Measurements from ENCODE around the gene RNU6-9.
A peak's percentile ranks its signal among the peaks of the same experiment; 100 is the strongest.

The RNU6-9 gene

DNA sequence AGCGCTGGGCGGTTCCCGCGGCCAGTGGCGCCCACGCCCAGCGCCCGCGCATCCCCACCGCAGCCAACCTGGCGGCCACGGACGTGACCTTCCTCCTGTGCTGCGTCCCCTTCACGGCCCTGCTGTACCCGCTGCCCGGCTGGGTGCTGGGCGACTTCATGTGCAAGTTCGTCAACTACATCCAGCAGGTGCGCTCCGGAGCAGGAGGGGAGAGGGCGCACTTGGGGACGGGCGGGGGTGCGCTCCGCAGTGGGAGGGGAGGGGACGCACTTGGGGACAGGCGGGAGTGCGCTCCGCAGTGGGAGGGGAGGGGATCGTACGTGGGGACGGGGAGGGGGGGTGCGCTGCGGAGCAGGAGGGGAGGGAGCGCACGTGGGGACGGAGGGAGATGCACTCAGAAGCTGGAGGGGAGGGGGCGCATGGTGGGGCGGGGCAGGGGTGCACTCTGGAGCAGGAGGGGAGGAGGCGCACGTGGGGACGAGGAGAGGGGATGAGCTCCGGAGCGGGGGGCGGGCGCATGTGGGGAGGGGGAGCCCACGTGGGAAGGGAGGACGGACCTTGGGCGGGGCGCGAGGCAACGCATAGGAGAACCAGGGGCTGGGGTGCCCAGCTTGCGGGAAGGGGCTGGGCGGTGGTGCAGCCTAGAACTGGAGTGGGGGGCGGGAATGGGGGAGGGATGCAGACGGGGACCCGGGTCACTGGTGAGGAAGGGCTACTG lies 25.4 kb downstream of the RNU6-9 start:
- H3K9me3 ChIP-seq (replicated peaks; ENCODE audit: insufficient read depth, low read length) = no peaks in the 10 kb centered on the region
- H4K20me1 ChIP-seq (ENCODE audit: insufficient read depth, low read length) = no peaks in the 10 kb centered on the region
- H3F3A ChIP-seq (ENCODE audit: insufficient read depth, low read length) = no peaks in the 10 kb centered on the region; the same call in 1 of the 2 replicates
- H3K4me1 ChIP-seq (ENCODE audit: low read length) = no peaks in the 10 kb centered on the region
- no peak for DNase-seq
- TF ChIP-seq, protein P1, sequence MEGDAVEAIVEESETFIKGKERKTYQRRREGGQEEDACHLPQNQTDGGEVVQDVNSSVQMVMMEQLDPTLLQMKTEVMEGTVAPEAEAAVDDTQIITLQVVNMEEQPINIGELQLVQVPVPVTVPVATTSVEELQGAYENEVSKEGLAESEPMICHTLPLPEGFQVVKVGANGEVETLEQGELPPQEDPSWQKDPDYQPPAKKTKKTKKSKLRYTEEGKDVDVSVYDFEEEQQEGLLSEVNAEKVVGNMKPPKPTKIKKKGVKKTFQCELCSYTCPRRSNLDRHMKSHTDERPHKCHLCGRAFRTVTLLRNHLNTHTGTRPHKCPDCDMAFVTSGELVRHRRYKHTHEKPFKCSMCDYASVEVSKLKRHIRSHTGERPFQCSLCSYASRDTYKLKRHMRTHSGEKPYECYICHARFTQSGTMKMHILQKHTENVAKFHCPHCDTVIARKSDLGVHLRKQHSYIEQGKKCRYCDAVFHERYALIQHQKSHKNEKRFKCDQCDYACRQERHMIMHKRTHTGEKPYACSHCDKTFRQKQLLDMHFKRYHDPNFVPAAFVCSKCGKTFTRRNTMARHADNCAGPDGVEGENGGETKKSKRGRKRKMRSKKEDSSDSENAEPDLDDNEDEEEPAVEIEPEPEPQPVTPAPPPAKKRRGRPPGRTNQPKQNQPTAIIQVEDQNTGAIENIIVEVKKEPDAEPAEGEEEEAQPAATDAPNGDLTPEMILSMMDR (IDR thresholded peaks at IDR 0.05; ENCODE audit: low read length) = no peak
- TF ChIP-seq EZH2phosphoT487 (IDR thresholded peaks at IDR 0.05; ENCODE audit: low read length) = no peak
- TF ChIP-seq EZH2 (optimal IDR thresholded peaks at IDR 0.05; ENCODE audit: low read depth, low read length) = no peak
- H3K9ac ChIP-seq (ENCODE audit: low read length) = no peak overlapping the region
- no peak overlapping the region for H3K4me3 ChIP-seq (ENCODE audit: low read length)
- H3K36me3 ChIP-seq (replicated peaks; ENCODE audit: insufficient read depth, low read length) = no peaks in the 10 kb centered on the region
- peaks cover 46% of the 10 kb centered on the region for H3K27me3 ChIP-seq (replicated peaks; ENCODE audit: insufficient read depth, low read length)
- H2AFZ ChIP-seq (ENCODE audit: low read length) = no peak overlapping the region
- H3K79me2 ChIP-seq (ENCODE audit: low read length) = no peaks in the 10 kb centered on the region
- no peak overlapping the region for H3K27ac ChIP-seq (ENCODE audit: low read length)
- H3K9me2 ChIP-seq (replicated peaks; ENCODE audit: insufficient read depth, low read length) = no peaks in the 10 kb centered on the region
- H3K4me2 ChIP-seq (ENCODE audit: low read depth, low read length) = no peak overlapping the region

DNA sequence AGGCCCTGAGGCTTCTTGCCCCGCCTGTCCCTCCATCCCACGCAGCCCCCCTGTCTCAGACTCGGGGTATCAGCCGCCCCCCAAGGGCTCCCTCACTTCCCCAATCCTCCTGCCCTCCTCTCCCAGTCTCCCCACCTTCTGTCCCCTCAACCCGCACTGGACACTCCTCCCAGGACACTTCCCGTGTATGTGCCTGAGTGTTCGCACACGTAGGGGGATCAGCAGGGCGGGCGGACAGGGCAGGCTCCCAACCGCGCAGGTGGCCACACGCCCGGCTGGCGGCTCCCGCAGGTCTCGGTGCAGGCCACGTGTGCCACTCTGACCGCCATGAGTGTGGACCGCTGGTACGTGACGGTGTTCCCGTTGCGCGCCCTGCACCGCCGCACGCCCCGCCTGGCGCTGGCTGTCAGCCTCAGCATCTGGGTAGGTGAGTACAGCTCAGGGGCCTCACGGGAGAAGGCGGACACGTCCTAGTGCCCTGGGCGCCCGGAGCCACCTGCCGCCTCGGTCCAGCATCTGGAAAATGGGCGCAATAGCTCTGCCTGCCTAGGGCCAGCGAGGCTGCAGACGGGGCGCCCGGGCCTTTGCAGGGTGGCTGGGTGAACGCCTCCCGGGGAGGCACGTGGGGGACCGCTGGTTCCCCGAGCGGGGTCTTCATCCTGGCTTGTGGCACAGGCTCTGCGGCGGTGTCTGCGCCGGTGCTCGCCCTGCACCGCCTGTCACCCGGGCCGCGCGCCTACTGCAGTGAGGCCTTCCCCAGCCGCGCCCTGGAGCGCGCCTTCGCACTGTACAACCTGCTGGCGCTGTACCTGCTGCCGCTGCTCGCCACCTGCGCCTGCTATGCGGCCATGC lies 26.1 kb downstream of the RNU6-9 start:
- Histone ChIP-seq H3K4me1 (ENCODE audit: low read length) (peaks cover 5% of the 10 kb centered on the region), H3K9me2 (replicated peaks; ENCODE audit: insufficient read depth, low read length) (no peaks in the 10 kb centered on the region), H3K79me2 (ENCODE audit: low read length) (no peaks in the 10 kb centered on the region), H3K4me3 (ENCODE audit: low read length) (peak overlapping the region; percentile 28; the same call in 1 of the 2 replicates), H3K9ac (ENCODE audit: low read length) (no peak overlapping the region), H3K27ac (ENCODE audit: low read length) (no peak overlapping the region), H3K36me3 (replicated peaks; ENCODE audit: insufficient read depth, low read length) (no peaks in the 10 kb centered on the region), H2AFZ (ENCODE audit: low read length) (no peak overlapping the region), H3K4me2 (ENCODE audit: low read depth, low read length) (0 out of 2 replicates have a peak overlapping the region, but pooled peaks have one; percentile 22), H3K9me3 (replicated peaks; ENCODE audit: insufficient read depth, low read length) (no peaks in the 10 kb centered on the region), H3F3A (ENCODE audit: insufficient read depth, low read length) (peaks cover 4% of the 10 kb centered on the region; the same call in 1 of the 2 replicates), H3K27me3 (replicated peaks; ENCODE audit: insufficient read depth, low read length) (peaks cover 46% of the 10 kb centered on the region), H4K20me1 (ENCODE audit: insufficient read depth, low read length) (no peaks in the 10 kb centered on the region)
- TF ChIP-seq, protein P1 (IDR thresholded peaks at IDR 0.05; ENCODE audit: low read length) = no peak
- TF ChIP-seq EZH2 (optimal IDR thresholded peaks at IDR 0.05; ENCODE audit: low read depth, low read length) (no peak), EZH2phosphoT487 (IDR thresholded peaks at IDR 0.05; ENCODE audit: low read length) (no peak)
- no peak for DNase-seq

DNA sequence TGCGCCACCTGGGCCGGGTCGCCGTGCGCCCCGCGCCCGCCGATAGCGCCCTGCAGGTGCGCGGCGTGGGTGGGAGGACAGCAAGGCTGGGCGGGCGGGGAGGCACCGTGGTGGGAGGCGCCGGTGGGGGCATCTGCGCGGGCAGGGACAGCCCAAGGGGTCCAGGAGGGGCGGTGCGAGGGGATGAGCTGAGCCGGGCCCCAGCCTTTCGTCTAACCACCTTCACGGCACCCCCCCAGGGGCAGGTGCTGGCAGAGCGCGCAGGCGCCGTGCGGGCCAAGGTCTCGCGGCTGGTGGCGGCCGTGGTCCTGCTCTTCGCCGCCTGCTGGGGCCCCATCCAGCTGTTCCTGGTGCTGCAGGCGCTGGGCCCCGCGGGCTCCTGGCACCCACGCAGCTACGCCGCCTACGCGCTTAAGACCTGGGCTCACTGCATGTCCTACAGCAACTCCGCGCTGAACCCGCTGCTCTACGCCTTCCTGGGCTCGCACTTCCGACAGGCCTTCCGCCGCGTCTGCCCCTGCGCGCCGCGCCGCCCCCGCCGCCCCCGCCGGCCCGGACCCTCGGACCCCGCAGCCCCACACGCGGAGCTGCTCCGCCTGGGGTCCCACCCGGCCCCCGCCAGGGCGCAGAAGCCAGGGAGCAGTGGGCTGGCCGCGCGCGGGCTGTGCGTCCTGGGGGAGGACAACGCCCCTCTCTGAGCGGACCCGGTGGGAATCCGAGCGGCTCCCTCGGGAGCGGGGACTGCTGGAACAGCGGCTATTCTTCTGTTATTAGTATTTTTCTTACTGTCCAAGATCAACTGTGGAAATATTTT lies 27.0 kb downstream of the RNU6-9 start:
- H3F3A ChIP-seq (ENCODE audit: insufficient read depth, low read length) = peaks cover 12% of the 10 kb centered on the region; the same call in 1 of the 2 replicates
- H3K9me3 ChIP-seq (replicated peaks; ENCODE audit: insufficient read depth, low read length) = no peaks in the 10 kb centered on the region
- 0 out of 2 replicates have a peak overlapping the region, but pooled peaks have one; percentile 22 for H3K4me2 ChIP-seq (ENCODE audit: low read depth, low read length)
- no peak overlapping the region for H3K9ac ChIP-seq (ENCODE audit: low read length)
- H3K4me3 ChIP-seq (ENCODE audit: low read length) = peak overlapping the region; percentile 28; the same call in 1 of the 2 replicates
- TF ChIP-seq EZH2 (optimal IDR thresholded peaks at IDR 0.05; ENCODE audit: low read depth, low read length) (no peak), EZH2phosphoT487 (IDR thresholded peaks at IDR 0.05; ENCODE audit: low read length) (no peak)
- TF ChIP-seq, protein P1 (IDR thresholded peaks at IDR 0.05; ENCODE audit: low read length) = no peak
- peaks cover 46% of the 10 kb centered on the region for H3K27me3 ChIP-seq (replicated peaks; ENCODE audit: insufficient read depth, low read length)
- peak; percentile 10 for DNase-seq
- H4K20me1 ChIP-seq (ENCODE audit: insufficient read depth, low read length) = no peaks in the 10 kb centered on the region
- no peak overlapping the region for H3K27ac ChIP-seq (ENCODE audit: low read length)
- no peaks in the 10 kb centered on the region for H3K79me2 ChIP-seq (ENCODE audit: low read length)
- peaks cover 5% of the 10 kb centered on the region for H3K4me1 ChIP-seq (ENCODE audit: low read length)
- H3K36me3 ChIP-seq (replicated peaks; ENCODE audit: insufficient read depth, low read length) = no peaks in the 10 kb centered on the region
- H3K9me2 ChIP-seq (replicated peaks; ENCODE audit: insufficient read depth, low read length) = no peaks in the 10 kb centered on the region
- no peak overlapping the region for H2AFZ ChIP-seq (ENCODE audit: low read length)
